Stimulated activated memory B cell treated with anti-CD40 and anti-IgM and Interleukin-4, amounts not matched to agents 10 μg/mL and 1 μg/mL and 100 μg/mL, for 72 hours (primary cell): ENCODE results near the gene HBEGF.

Experiments
- ATAC-seq: fragments of 150-1000 bp; cut with Tn5 transposase; 2 replicates; pipeline ENCODE4 v1.10.0; 2021
- H3K27ac Mint-ChIP-seq: one replicate; pipeline ENCODE4 v1.8.0; 2022; ENCODE audit warnings: mild to moderate bottlenecking, mixed read lengths
- H3K27me3 Mint-ChIP-seq: one replicate; pipeline ENCODE4 v1.8.0; 2022; ENCODE audit warnings: mixed read lengths
- H3K36me3 Mint-ChIP-seq: one replicate; pipeline ENCODE4 v1.8.0; 2022; ENCODE audit warnings: mixed read lengths
- H3K4me1 Mint-ChIP-seq: one replicate; pipeline ENCODE4 v1.8.0; 2022; ENCODE audit warnings: mixed read lengths
- H3K4me3 Mint-ChIP-seq: one replicate; pipeline ENCODE4 v1.8.0; 2022; ENCODE audit warnings: mild to moderate bottlenecking, moderate library complexity, mixed read lengths
- H3K9me3 Mint-ChIP-seq: one replicate; pipeline ENCODE4 v1.8.0; 2022; ENCODE audit warnings: mixed read lengths

The HBEGF gene

DNA sequence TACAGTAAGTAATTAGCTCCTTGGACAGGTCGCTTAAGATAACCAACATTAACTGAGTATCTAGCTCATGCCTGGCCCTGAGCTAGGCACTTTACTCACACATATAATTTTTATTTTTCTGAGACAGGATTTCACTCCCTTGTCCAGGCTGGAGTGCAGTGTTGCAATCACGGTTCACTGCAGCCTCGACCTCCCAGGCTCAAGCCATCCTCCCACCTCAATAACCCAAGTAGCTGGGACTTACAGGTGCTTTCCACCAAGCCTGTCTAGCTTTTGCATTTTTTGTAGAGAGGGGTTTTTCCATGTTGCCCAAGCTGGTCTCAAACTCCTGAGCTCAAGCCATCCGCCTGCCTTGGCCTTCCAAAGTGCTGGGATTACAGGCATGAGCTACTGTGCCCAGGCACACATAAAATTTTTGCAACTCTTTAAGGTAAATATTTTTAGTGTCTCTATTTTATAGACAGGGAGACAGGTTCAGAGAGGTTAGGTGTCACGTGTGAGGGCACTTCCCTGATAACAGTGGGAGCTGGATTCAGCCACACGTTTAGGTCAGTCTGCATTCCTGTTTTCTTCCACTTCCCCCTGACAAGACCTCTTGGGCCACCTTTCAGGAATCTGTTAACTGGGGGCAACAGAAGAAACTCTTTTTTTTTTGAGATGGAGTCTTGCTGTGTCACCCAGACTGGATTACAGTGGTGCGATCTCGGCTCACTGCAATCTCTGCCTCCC, 18.2 kb downstream of the HBEGF start:
- no peak overlapping the region for H3K27ac Mint-ChIP-seq
- no peak for ATAC-seq
- H3K4me1 Mint-ChIP-seq: no peaks in the 10 kb centered on the region
- H3K36me3 Mint-ChIP-seq: no peaks in the 10 kb centered on the region
- H3K27me3 Mint-ChIP-seq: no peaks in the 10 kb centered on the region
- no peak overlapping the region for H3K4me3 Mint-ChIP-seq
- H3K9me3 Mint-ChIP-seq: no peaks in the 10 kb centered on the region

DNA sequence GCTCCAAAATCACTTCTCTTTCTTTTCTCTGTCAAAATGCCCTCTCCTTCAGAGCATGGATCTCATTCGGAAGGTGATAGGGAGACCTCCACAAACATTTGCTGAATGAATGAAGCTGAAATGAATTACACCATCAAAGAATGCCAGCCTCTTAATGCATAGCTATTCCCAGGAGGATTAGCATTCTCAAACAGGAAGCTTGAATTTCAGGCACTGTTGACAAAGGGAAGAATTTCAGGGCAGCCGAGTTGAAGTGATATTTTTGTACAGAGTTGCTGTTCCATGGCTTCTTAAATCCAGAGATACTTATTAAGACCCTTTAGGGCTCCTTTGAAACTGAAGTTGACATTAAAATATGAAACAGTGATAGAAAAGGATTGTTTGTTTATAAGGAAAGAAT, 18.8 kb downstream of the HBEGF start:
- Mint-ChIP-seq H3K27ac (no peak overlapping the region), H3K36me3 (no peaks in the 10 kb centered on the region), H3K27me3 (no peaks in the 10 kb centered on the region), H3K4me1 (no peaks in the 10 kb centered on the region), H3K9me3 (no peaks in the 10 kb centered on the region), H3K4me3 (no peak overlapping the region)
- no peak for ATAC-seq

- H3K27ac Mint-ChIP-seq: no peak overlapping the region
- peaks cover 8% of the 10 kb centered on the region for H3K4me1 Mint-ChIP-seq
- no peak for ATAC-seq
- no peaks in the 10 kb centered on the region for H3K27me3 Mint-ChIP-seq
- H3K36me3 Mint-ChIP-seq: no peaks in the 10 kb centered on the region
- H3K9me3 Mint-ChIP-seq: no peaks in the 10 kb centered on the region
- no peak overlapping the region for H3K4me3 Mint-ChIP-seq
These were observed 20.9 kb downstream of the HBEGF start for GRCh38 chr5:140325486-140325885.

DNA sequence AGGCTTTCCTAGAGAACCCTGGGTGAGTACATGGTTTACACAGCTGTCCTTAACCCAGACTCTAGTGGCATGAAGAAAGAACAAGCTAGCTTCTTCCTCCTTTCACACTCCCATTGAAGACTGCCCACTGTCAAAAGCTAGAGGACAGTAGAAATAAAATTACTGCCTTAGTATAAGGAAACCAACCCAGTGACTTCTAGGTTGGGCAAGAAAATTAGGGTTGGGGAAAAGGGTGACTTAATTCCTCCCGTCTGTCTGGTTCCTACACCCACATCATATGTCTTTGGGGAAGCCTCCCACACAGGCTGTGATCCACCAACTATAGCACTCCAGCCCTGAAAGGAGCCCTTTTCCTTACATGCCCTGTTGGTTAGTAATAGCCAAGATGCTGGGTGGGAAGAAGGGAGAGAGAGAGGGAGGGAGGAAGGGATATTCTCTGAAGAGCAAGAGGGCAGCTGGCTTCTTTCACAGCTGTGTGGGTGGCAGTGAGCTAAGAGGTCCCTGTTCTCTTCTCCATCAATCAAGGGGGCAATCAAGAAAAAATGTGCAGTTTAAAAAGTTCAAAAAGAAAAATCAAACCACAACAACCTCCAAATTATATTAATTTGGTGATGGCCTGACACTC, 21.7 kb downstream of the HBEGF start:
- peaks cover 8% of the 10 kb centered on the region for H3K4me1 Mint-ChIP-seq

DNA sequence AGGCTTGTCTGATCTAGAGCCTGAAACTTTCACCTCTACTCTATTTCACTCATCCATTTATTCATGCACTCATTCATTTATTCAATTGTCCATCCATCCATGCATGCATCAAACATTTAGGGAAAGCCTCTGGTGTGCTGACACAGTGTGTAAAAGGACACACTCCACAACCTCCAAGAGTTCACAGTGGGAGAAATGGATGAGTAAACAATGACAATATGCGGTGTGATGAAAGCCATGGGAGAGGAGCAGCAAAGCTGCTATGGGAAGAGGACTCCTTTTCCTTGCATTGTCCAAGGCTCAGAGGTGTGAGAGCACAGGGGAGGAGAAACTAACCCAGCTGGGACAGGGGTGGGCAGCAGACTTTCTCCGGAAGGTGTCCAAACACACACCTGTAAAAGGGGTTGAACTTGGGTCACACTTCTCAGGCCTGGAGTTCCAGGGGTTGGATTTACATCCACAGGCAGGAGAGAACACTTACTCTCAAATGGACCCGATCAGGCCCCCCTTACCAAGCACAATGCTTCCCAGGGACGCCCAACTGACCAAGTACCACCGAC, 22.3 kb downstream of the HBEGF start:
- no peaks in the 10 kb centered on the region for H3K27me3 Mint-ChIP-seq
- no peak for ATAC-seq
- H3K9me3 Mint-ChIP-seq: no peaks in the 10 kb centered on the region
- no peak overlapping the region for H3K4me3 Mint-ChIP-seq
- H3K27ac Mint-ChIP-seq: no peak overlapping the region
- no peaks in the 10 kb centered on the region for H3K36me3 Mint-ChIP-seq
- peaks cover 8% of the 10 kb centered on the region for H3K4me1 Mint-ChIP-seq

More for the DNA sequence above, 21.7 kb downstream of the HBEGF start:
- Mint-ChIP-seq H3K27me3 (no peaks in the 10 kb centered on the region), H3K4me3 (no peak overlapping the region), H3K36me3 (no peaks in the 10 kb centered on the region), H3K27ac (no peak overlapping the region), H3K9me3 (no peaks in the 10 kb centered on the region)
- ATAC-seq: no peak

GRCh38 chr5:140322751-140323731, 23.4 kb downstream of the HBEGF start:
- peak; percentile 24 for ATAC-seq
- Mint-ChIP-seq H3K36me3 (no peaks in the 10 kb centered on the region), H3K9me3 (no peaks in the 10 kb centered on the region), H3K27me3 (no peaks in the 10 kb centered on the region), H3K27ac (no peak overlapping the region), H3K4me3 (no peak overlapping the region), H3K4me1 (peaks cover 8% of the 10 kb centered on the region)

- Mint-ChIP-seq H3K9me3 (no peaks in the 10 kb centered on the region), H3K36me3 (no peaks in the 10 kb centered on the region), H3K27ac (no peak overlapping the region), H3K4me3 (no peak overlapping the region), H3K4me1 (peaks cover 8% of the 10 kb centered on the region), H3K27me3 (no peaks in the 10 kb centered on the region)
- ATAC-seq: peak; percentile 18
These were observed 24.6 kb downstream of the HBEGF start for GRCh38 chr5:140321796-140322195.

GRCh38 chr5:140319833-140320232, 26.6 kb downstream of the HBEGF start:
- ATAC-seq: no peak
- H3K4me1 Mint-ChIP-seq: peaks cover 8% of the 10 kb centered on the region

GRCh38 chr5:140318792-140319191, 27.6 kb downstream of the HBEGF start:
- Mint-ChIP-seq H3K4me3 (no peak overlapping the region), H3K36me3 (no peaks in the 10 kb centered on the region), H3K4me1 (peaks cover 8% of the 10 kb centered on the region), H3K27me3 (no peaks in the 10 kb centered on the region), H3K9me3 (no peaks in the 10 kb centered on the region), H3K27ac (no peak overlapping the region)
- no peak for ATAC-seq

More at GRCh38 chr5:140319833-140320232, 26.6 kb downstream of the HBEGF start:
- no peaks in the 10 kb centered on the region for H3K27me3 Mint-ChIP-seq
- no peak overlapping the region for H3K27ac Mint-ChIP-seq
- H3K9me3 Mint-ChIP-seq: no peaks in the 10 kb centered on the region
- no peaks in the 10 kb centered on the region for H3K36me3 Mint-ChIP-seq
- no peak overlapping the region for H3K4me3 Mint-ChIP-seq

- ATAC-seq: no peak
- Mint-ChIP-seq H3K36me3 (no peaks in the 10 kb centered on the region), H3K4me3 (no peak overlapping the region), H3K27me3 (no peaks in the 10 kb centered on the region), H3K4me1 (peaks cover 8% of the 10 kb centered on the region), H3K27ac (no peak overlapping the region), H3K9me3 (no peaks in the 10 kb centered on the region)
These were observed 28.5 kb downstream of the HBEGF start for GRCh38 chr5:140317859-140318258.

- ATAC-seq: no peak
- no peaks in the 10 kb centered on the region for H3K36me3 Mint-ChIP-seq
- H3K4me1 Mint-ChIP-seq: no peaks in the 10 kb centered on the region
- no peak overlapping the region for H3K4me3 Mint-ChIP-seq
- no peak overlapping the region for H3K27ac Mint-ChIP-seq
- no peaks in the 10 kb centered on the region for H3K9me3 Mint-ChIP-seq
- no peaks in the 10 kb centered on the region for H3K27me3 Mint-ChIP-seq
These were observed 33.6 kb downstream of the HBEGF start for GRCh38 chr5:140312791-140313189.

DNA sequence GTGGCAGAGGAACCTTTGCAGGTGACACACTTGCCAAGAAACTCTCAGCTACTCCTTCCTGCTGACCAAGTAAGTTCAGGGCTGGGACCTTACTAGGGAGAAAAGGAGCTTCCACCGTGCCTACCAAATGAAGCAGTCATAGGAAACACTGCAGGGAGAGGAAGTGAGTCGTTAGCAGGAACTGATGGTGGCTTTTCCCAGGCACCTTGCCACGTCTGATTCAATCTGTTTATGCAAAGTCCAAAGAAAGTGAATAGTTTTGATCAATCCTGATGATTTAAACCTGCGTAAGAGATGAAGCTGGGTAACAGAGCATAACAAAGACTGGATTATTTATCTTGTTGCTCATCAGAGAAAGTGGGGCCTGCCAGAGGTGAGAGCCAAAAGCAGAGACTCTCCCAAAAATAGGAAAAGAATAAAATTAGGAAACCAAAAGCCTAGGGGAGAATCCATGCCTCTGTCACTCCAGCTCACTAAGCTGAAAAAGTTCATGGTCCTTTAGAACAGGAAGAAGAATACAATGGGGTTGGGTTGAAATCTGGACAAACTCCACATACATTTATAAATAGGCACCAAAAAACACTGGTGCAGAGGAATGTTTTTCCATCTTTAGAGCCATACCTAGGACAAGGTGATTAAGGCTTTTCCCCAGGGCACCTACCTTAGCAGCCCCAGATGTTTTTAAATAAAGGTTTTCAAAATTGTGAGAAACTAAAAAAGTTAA, 34.2 kb downstream of the HBEGF start:
- no peaks in the 10 kb centered on the region for H3K27me3 Mint-ChIP-seq
- no peaks in the 10 kb centered on the region for H3K36me3 Mint-ChIP-seq
- H3K4me3 Mint-ChIP-seq: no peak overlapping the region
- H3K27ac Mint-ChIP-seq: no peak overlapping the region
- no peaks in the 10 kb centered on the region for H3K4me1 Mint-ChIP-seq
- no peaks in the 10 kb centered on the region for H3K9me3 Mint-ChIP-seq
- ATAC-seq: no peak

DNA sequence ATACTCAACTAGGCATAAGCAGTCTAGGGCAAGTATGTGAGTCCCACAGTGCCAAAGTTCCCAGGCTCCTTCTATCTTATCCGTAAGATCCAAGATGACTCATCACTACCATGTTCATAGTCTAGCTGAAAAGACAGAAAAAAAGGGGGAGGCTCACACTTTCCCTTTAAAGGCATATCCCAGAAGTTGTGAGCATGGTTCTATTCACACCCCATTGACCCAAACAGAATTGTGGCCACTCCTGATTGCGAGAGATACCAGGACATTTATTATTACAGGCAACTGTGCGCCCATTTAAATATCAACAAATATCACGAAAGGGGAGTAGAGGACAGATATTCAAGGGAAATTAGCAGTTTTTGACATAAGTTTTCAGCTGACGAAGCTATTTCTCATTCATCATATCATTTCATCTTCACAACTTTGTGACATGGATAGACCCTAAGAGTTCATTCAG, 35.4 kb downstream of the HBEGF start:
- Mint-ChIP-seq H3K9me3 (no peaks in the 10 kb centered on the region), H3K27me3 (no peaks in the 10 kb centered on the region), H3K27ac (no peak overlapping the region), H3K4me1 (no peaks in the 10 kb centered on the region), H3K36me3 (no peaks in the 10 kb centered on the region), H3K4me3 (no peak overlapping the region)
- ATAC-seq: no peak

GRCh38 chr5:140310434-140310833, 36.0 kb downstream of the HBEGF start:
- Mint-ChIP-seq H3K27me3 (no peaks in the 10 kb centered on the region), H3K4me3 (no peak overlapping the region), H3K36me3 (no peaks in the 10 kb centered on the region), H3K9me3 (no peaks in the 10 kb centered on the region), H3K4me1 (no peaks in the 10 kb centered on the region), H3K27ac (no peak overlapping the region)
- no peak for ATAC-seq
